HCT116 (cell line): Measurements from ENCODE around the gene NAB1. TPM values are rescaled to one million over a fixed set of nuclear protein-coding genes. Genes with fewer than 3 reads are reported as not detected.

Experiments
- ATAC-seq: fragments of 200-7000 bp; cut with Tn5 transposase; 2 replicates; pipeline ENCODE4 v1.9.1; 2020; ENCODE audit warnings: mild to moderate bottlenecking, moderate library complexity
- BruUV-seq: library from RNA; stranded (reverse); fragments of 400-500 nt; replicated peaks from 2 replicates; lab custom pipeline; 2021; lab: Mats Ljungman, UMichigan
- CTCF ChIA-PET: fragments of 300-600 bp; sonication (Branson Sonifier 250); formaldehyde crosslinking; loops from one replicate; lab custom pipeline; 2021; ENCODE audit warnings: antibody characterized with exemption; lab: Charles Lee
- POLR2A ChIA-PET: fragments of 300-600, 350-600 bp; sonication (Branson Sonifier 250); formaldehyde crosslinking; loops from one replicate; lab custom pipeline; 2021; ENCODE audit warnings: antibody characterized with exemption; lab: Charles Lee
- RAD21 ChIA-PET, 2 experiments: fragments of 300-600 bp; sonication (Branson Sonifier 250); formaldehyde crosslinking; loops; one replicate each; lab custom pipeline; 2023; ENCODE audit warnings: low total read pairs in 2 of 2; ENCODE audit not compliant: uncharacterized antibody in 2 of 2, unreplicated experiment in 2 of 2, low non-redundant PET in 1 of 2; lab: Charles Lee
- DNase-seq: peaks from one replicate; pipeline ENCODE4 v3.0.0-alpha.2; 2010; ENCODE audit warnings: low read depth, low spot score
- H2AFZ ChIP-seq: fragments of 200-600 bp; shearing (Covaris generic), sonication (generic); 2 replicates; pipeline ENCODE4 v1.6.1; 2017; ENCODE audit warnings: low read depth, mixed run types, mixed read lengths, antibody characterized with exemption, low read length; ENCODE audit not compliant: poor library complexity, severe bottlenecking
- H3K27ac ChIP-seq: 2 replicates; pipeline ENCODE4 v1.5.1; 2012; ENCODE audit warnings: low read depth, low read length
- H3K27me3 ChIP-seq: fragments of 200-600 bp; sonication (generic); 2 replicates; pipeline ENCODE4 v1.6.1; 2016; ENCODE audit warnings: mixed run types, low read length, mixed read lengths; ENCODE audit not compliant: insufficient read depth
- H3K36me3 ChIP-seq, 2 experiments: fragments of 200-500 bp in 1 of 2; fragments of 200-600 bp in 1 of 2; sonication (Bioruptor generic) in 1 of 2; sonication (generic) in 1 of 2; 2 replicates each; pipeline versions ENCODE4 v1.5.1 to v1.6.1; 2014 to 2016; ENCODE audit warnings: low read length in 2 of 2, inconsistent platforms in 1 of 2, mixed read lengths in 1 of 2, mixed run types in 1 of 2; ENCODE audit not compliant: insufficient read depth in 2 of 2, control insufficient read depth in 1 of 2
- H3K4me1 ChIP-seq, 2 experiments: fragments of 200-600 bp in 1 of 2; sonication (generic) in 1 of 2; 2 replicates each; pipeline versions ENCODE4 v1.5.1 to v1.6.1; 2012 to 2017; ENCODE audit warnings: low read length in 2 of 2, inconsistent platforms in 1 of 2, mild to moderate bottlenecking in 1 of 2, mixed read lengths in 1 of 2, mixed run types in 1 of 2, moderate library complexity in 1 of 2; ENCODE audit not compliant: insufficient read depth in 2 of 2, control insufficient read depth in 1 of 2
- H3K4me2 ChIP-seq: fragments of 200-600 bp; sonication (generic); 2 replicates; pipeline ENCODE4 v1.6.1; 2017; ENCODE audit warnings: mixed run types, low read length, mixed read lengths
- H3K4me3 ChIP-seq, 2 experiments: fragments of 200-600 bp in 1 of 2; sonication (generic) in 1 of 2; replicated peaks in 1 of 2; 2 replicates each; pipeline ENCODE4 v1.5.1; 2011 to 2016; ENCODE audit warnings: low read length in 2 of 2, control low read depth in 1 of 2, low read depth in 1 of 2, mild to moderate bottlenecking in 1 of 2, mixed read lengths in 1 of 2, mixed run types in 1 of 2
- H3K79me2 ChIP-seq: fragments of 200-600 bp; sonication (generic); 2 replicates; pipeline ENCODE4 v1.6.1; 2017; ENCODE audit warnings: mild to moderate bottlenecking, mixed run types, low read length, moderate library complexity, mixed read lengths; ENCODE audit not compliant: insufficient read depth
- H3K9ac ChIP-seq: fragments of 200-600 bp; sonication (generic); 2 replicates; pipeline ENCODE4 v1.6.1; 2016; ENCODE audit warnings: low read length, mixed read lengths
- H3K9me2 ChIP-seq: fragments of 200-600 bp; sonication (generic), shearing (Covaris generic); 2 replicates; pipeline ENCODE4 v1.6.1; 2017; ENCODE audit warnings: mixed run types, mild to moderate bottlenecking, moderate library complexity; ENCODE audit not compliant: insufficient read depth
- H3K9me3 ChIP-seq, 2 experiments: fragments of 200-500 bp in 1 of 2; fragments of 200-600 bp in 1 of 2; sonication (Bioruptor generic) in 1 of 2; sonication (generic) in 1 of 2; 2 replicates each; pipeline ENCODE4 v1.6.1; 2014 to 2017; ENCODE audit warnings: low read length in 2 of 2, mixed read lengths in 2 of 2, inconsistent platforms in 1 of 2, low read depth in 1 of 2, mild to moderate bottlenecking in 1 of 2, mixed run types in 1 of 2, moderate library complexity in 1 of 2; ENCODE audit not compliant: control insufficient read depth in 1 of 2, insufficient read depth in 1 of 2
- H4K20me1 ChIP-seq: fragments of 200-600 bp; sonication (generic), shearing (Covaris generic); 2 replicates; pipeline ENCODE4 v1.6.1; 2017; ENCODE audit warnings: mixed run types, mild to moderate bottlenecking, moderate library complexity; ENCODE audit not compliant: insufficient read depth
- CTCF ChIP-seq, 3 experiments: fragments of 200-600 bp in 1 of 3; sonication (generic) in 1 of 3; IDR thresholded peaks in 2 of 3; conservative IDR thresholded peaks in 1 of 3; 2 replicates each; pipeline ENCODE4 v1.5.1; 2012 to 2017; ENCODE audit warnings: low read depth in 2 of 3, low read length in 2 of 3, antibody characterized with exemption in 1 of 3, borderline replicate concordance in 1 of 3, control low read depth in 1 of 3, mild to moderate bottlenecking in 1 of 3, mixed read lengths in 1 of 3, mixed run types in 1 of 3, moderate library complexity in 1 of 3; ENCODE audit not compliant: insufficient read depth in 1 of 3
- EZH2 ChIP-seq: fragments of 200-600 bp; sonication (generic); IDR thresholded peaks from 2 replicates; pipeline ENCODE4 v1.6.1; 2017; ENCODE audit warnings: antibody characterized with exemption, mixed run types
- EZH2phosphoT487 ChIP-seq: fragments of 200-600 bp; IDR thresholded peaks from 2 replicates; pipeline ENCODE4 v1.6.1; 2018; ENCODE audit warnings: antibody characterized with exemption, borderline replicate concordance
- POLR2A ChIP-seq: IDR thresholded peaks from 2 replicates; pipeline ENCODE4 v1.7.0; 2011; ENCODE audit warnings: borderline replicate concordance; ENCODE audit not compliant: insufficient read depth, insufficient read length; ENCODE audit errors: extremely low read depth
- REST ChIP-seq: IDR thresholded peaks from 2 replicates; pipeline ENCODE4 v1.6.1; 2012; ENCODE audit warnings: low read depth
- SIN3A ChIP-seq: IDR thresholded peaks from 2 replicates; pipeline ENCODE4 v1.6.1; 2012; ENCODE audit warnings: low read depth
- ZBTB33 ChIP-seq: IDR thresholded peaks from 2 replicates; pipeline ENCODE4 v1.6.1; 2011; ENCODE audit warnings: mild to moderate bottlenecking, low read length, moderate library complexity; ENCODE audit not compliant: insufficient replicate concordance; ENCODE audit errors: extremely low read depth
- ZFX ChIP-seq: fragments of 450-650 bp; IDR thresholded peaks from 2 replicates; pipeline ENCODE4 v1.6.1; 2017
- ZNF274 ChIP-seq: fragments of 200-500 bp; sonication (Bioruptor generic); IDR thresholded peaks from 2 replicates; pipeline ENCODE4 v1.6.1; 2014; ENCODE audit warnings: mild to moderate bottlenecking, low read depth, low read length, inconsistent platforms
- intact Hi-C: fragments of 100-400 bp; cut with micrococcal nuclease; formaldehyde crosslinking; loops from 2 replicates; pipeline ENCODE4 v1.10.0; 2022
- total RNA-seq: library from RNA; stranded (reverse); gene quantifications from one replicate; pipeline ENCODE4 v1.2.1, GENCODE V29; 2021; ENCODE audit not compliant: unreplicated experiment

The NAB1 gene
- total RNA-seq, 1 experiment from 2014 or later = 43.8 TPM

- no TSS peak for BruUV-seq
- TF ChIP-seq ZFX (no peak), ZNF274 (no peak), SIN3A (no peak), POLR2A (no peak), CTCF (IDR thresholded peaks at IDR 0.05 in 2 of 3, conservative IDR thresholded peaks at IDR 0.05 in 1 of 3; ENCODE audit: borderline replicate concordance in 1 of 3, insufficient read depth in 1 of 3, low read depth in 2 of 3, low read length in 2 of 3) (no peak), REST (no peak), EZH2phosphoT487 (no peak), ZBTB33 (no peak), EZH2 (no peak)
- TF ChIP-seq, all 23 proteins: peak for 0
- ChIA-PET RAD21 (no interaction called here), POLR2A (no interaction called here), CTCF (no interaction called here)
- no peak for ATAC-seq
- H3K79me2 ChIP-seq = no peaks in the 10 kb centered on the region
- intact Hi-C loops = no loop called here
- H3K4me3 ChIP-seq = no peak overlapping the region
- no peak overlapping the region for H3K27ac ChIP-seq
- no peak overlapping the region for H3K9ac ChIP-seq
- no peaks in the 10 kb centered on the region for H3K9me2 ChIP-seq
- H3K4me2 ChIP-seq = no peak overlapping the region
- no peak for DNase-seq
- H2AFZ ChIP-seq = no peak overlapping the region
- H3K36me3 ChIP-seq = no peaks in the 10 kb centered on the region
- no peaks in the 10 kb centered on the region for H3K4me1 ChIP-seq
- H3K27me3 ChIP-seq = no peaks in the 10 kb centered on the region
- no peaks in the 10 kb centered on the region for H4K20me1 ChIP-seq
- H3K9me3 ChIP-seq = no peaks in the 10 kb centered on the region
These were observed 87.5 kb downstream of the NAB1 start for GRCh38 chr2:190736355-190736754.
